HTR-8/SVneo (cell line): Measurements from ENCODE around the gene STIM2.
"Not testable (repeated sequence)": the region's sequence is repeated elsewhere in the genome, so short reads cannot be mapped to it uniquely, and the experiment has no call there.

ENCODE experiments used
- DNase-seq: peaks from one replicate; pipeline ENCODE4 v3.0.0; 2011; ENCODE audit warnings: low spot score, mixed read lengths; ENCODE audit not compliant: insufficient read length
- FAIRE-seq: peaks from 2 replicates; lab custom pipeline; 2011; peaks lifted over from hg19 to GRCh38; lab: Jason Lieb, UNC

STIM2 gene

DNA sequence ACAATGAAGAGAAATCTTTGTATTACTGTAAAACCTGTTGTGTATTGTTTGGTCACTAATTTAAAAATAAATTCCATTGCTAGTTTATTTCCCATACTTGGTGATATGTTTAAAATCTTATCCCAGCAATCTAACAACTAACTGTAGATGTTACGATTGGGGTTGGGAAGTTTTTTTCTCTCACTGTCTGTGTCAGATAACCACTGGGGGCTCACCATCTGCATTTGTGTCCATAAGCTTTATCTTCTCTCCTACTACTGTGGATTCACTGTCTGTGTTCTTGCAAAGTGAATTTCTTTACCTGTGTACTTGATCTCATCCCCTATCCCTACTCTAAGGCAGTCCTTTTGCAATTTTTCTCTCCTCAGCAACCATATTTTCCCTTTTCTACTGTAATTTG is 81.3 kb downstream of the STIM2 start:
- FAIRE-seq (no peak), DNase-seq (no peak)

DNA sequence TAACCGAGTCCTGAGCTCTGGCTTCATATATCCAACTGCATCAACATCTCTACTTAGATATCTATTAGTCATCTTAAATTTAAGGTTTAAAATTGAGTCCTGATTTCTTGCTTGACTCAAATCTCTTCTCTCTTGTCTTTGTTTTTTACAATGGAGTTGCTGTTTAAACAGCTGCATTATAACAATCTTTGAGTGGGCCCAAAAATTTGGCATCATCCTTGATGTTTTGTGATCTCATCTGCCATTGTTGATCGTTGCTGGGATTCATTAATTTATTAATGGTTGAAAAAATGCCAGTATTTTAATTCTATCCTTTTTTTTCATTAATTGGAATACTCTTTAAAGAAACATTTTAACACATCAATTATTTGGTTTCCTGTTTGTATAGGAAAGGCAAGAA is 82.2 kb downstream of the STIM2 start:
- FAIRE-seq (no peak), DNase-seq (no peak)

DNA sequence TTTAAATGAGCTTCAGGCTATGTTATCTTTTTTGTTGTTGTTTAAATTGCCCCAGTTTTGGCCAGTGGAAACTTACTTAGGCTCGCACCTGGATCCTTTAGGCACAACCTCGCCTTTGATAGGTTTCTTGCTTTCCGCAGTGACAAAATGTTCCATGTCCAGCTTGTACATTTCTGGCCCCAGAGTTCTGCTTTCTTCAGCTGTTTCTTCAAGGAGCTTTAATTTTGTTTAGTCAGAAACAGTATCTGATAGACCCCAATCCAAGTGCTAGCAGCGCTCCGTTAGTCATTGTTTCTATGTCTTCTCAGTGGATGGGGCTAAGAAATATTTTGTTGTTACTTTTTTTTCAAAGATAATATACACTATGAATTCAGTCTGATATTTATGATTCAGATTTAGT is 82.8 kb downstream of the STIM2 start:
- DNase-seq (no peak), FAIRE-seq (no peak)

DNA sequence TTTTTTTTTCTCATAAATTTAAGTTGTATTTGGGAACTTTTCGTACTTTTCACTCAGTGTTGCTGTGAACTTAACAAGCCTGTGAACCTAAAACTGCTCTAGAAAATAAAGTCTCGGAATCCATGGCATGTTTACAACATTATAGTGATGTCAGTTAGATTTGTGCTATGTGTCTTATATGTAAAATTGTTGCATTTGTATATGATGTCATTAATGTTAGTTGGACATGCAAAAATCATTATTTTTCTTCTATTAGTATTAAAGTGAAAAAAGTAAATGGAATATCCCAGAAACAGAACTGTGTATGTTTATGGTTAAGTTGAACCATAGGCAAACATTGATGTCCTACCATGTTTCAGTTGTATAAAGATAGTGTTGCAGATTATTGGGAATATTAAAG is 85.2 kb downstream of the STIM2 start:
- DNase-seq, result no peak

DNA sequence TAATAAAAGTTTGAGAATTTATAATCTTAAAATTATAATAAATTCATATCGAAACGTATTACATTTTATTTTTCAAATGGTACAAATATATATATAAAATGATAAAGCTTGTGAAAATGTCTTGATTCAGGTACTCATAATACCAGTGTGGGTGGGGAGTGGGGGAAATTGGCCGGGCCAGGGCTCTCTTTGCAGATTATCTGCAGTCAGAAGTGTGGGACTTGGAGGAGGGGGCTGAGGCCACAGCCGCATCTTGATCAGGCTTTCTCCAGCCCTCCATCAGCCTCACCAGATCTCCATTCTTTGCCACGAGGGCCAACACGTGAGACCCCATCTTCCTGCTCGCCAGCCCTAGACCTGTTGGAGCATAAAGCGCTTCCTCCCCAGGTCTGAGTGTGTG is 86.7 kb downstream of the STIM2 start:
- no peak for DNase-seq
- no peak for FAIRE-seq

More for the DNA sequence above, 85.2 kb downstream of the STIM2 start:
- FAIRE-seq, result no peak

DNA sequence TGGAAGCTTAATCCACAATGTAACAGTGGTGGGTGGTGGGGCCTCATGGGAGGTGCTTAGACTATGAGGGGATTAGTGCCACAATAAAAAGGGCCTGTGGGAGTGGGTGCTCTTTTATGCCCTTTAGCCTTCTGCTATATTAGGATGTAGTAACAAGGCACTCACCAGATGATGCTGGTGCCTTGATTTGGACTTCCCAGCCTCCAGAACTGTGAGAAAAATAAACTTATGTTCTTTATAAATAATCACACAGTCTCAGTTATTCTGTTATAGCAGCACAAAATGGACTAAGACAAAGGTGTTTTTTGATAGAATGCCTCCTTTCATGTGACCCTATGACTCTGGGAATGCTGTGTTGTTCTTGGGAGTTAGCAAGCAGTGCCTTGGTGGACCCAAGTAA is 89.8 kb downstream of the STIM2 start:
- DNase-seq, result no peak
- no peak for FAIRE-seq

DNA sequence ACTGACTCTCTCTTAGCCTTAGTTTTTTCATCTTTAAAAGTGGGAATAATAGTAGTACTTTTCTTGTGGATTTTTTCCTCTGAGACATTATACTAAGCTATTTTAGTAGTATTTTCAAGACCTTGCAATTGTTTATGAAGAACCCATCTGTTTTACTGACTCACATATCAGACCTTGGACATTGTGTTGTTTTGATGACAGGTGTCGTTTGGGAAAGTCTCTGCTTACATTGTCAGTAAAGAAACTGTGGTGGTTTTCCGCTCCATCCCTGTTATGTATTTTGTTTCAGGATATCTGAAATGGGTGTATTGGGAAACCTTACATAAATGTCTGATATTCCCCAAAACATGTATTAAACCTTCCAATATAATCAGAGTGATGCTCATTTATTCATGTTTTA is 92.2 kb downstream of the STIM2 start:
- no peak for FAIRE-seq
- DNase-seq, result no peak

DNA sequence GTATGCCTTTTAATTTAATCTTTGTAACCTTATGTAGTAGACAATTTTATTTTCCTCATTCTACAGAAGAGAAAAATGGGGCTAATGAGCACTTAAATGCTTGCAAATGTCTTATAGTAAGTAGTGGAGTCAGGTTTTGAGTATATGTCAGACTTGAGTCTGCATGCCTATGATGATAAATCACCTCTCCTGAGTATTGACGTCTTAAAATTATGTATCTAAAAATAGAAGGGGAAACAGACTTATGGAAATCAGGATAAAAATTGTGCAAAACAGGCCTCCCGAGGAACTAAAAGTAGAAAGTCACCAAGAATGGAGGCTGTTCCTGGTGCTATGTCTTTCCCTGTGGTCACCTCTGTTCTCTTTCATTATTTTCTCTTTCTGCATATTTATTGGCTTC is 92.7 kb downstream of the STIM2 start:
- DNase-seq (no peak), FAIRE-seq (no peak)

DNA sequence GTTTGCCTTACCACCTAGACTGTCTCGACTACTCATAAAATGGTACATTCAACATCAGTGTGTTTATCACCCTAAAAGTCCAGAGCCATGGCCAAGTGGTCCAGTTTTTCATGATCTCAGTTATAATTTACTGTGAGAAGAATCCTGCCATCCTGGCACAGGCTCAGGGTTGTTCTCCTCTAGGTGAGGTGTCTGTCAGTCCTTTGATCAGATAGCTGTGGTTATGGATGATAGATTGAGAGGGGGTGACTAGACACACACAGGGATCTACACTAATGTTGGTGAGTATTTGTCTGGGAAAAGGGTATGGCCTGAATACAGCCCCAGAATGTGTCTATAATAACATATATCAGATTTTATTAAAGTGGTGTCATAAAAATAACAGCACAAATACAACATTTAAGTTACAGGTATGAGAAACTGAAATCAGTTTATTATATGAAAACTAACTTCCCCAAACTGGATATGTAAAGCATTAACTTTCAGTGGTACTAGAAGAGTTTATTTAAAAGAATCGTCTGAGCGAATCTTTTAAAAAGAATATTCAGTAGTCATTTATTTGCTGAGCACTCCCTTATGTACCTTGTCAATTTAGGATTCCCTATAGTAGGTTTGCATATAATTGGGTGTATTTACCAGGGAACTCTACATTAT is 93.3 kb downstream of the STIM2 start:
- FAIRE-seq, result no peak
- no peak for DNase-seq

DNA sequence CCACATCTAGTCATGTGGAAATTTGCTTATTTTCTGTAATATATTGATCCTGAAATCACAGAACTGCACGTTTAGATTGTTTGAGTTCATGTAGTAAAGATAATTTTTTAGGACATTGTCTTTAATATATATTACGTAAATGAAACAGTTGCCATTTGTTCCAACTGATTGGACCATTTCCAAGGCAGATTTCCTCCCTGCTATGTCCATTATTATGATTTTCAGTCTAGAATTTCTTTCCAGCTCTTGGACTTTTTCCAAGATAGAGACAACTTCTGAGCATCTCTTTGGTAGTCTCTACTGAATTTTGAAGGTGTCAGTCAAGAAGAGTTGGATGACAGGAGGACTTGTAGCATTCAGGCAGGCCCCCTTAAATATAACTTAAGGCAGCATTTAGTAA is 94.6 kb downstream of the STIM2 start:
- FAIRE-seq, result no peak

DNA sequence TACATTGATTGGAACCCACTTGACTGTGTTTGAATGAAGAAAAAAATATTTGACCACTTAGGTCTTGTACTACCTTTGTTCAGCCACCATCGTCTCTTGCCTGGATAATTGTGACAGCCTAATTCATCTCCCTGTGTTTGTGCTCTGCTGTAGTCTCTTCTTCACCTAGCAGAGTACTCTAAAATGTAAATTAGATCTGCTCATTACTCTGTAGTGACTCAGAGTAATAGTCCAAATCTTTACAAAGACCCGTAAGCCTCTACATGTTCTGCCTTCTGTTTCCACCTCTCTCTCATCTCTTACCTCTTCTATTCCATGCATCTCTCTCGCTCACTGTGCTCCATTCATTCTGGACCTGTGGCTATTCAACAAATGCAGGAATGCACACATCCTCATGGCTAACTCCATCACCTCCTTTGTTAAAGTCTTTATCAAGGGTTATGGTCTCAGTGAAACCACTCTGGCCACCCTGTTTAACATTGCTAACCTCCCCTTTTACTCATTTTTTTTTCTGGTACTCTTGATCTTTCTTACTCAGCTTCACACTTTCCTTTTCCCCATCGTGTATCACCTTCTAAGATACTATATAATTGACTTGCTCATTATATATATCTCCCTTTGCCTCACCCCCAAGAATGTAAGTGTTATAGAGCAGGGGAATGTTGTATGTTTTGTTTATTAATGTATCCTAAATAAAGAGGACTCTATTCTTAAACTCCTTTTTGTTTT is 98.4 kb downstream of the STIM2 start:
- DNase-seq, result no peak
- no peak for FAIRE-seq

More for the DNA sequence above, 94.6 kb downstream of the STIM2 start:
- no peak for DNase-seq

DNA sequence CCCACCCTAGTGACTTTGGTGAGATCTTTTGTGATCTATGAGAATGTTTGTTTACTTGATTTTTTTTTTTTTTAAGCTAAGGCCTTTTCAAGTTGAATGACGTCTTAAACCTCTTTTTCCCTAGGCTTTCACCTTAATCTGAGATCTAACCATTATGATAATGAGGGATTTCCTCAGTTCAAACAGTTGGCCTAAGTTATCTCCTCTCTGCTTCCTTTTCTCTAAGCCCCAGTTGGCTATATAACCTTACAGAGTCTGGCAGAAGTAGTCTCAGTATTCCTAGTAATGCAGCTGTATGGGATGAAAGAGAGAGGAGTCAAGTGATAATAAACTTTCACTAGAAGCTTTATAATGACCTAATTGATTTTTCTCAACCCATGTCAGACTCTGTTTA is 99.0 kb downstream of the STIM2 start:
- FAIRE-seq, result no peak

DNA sequence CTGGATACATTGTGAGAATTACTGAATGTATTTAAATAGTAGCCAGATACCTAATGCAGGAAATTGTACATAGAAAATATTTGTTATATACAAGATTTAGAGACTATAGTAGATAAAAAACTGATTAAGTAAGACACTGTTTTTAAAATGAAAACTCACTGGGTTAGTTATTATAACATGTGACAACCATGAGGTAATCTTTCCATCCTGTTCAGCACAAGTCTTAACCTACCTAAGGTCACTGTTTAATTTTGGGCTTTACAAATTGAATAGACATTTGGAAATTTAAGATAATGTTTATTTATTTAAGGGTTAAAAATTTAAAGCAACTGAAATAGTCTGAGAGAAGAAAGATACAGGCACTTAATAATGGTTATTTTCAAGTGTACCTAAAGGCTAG is 102.1 kb downstream of the STIM2 start:
- no peak for FAIRE-seq
- DNase-seq, result no peak

More for the DNA sequence above, 99.0 kb downstream of the STIM2 start:
- no peak for DNase-seq

DNA sequence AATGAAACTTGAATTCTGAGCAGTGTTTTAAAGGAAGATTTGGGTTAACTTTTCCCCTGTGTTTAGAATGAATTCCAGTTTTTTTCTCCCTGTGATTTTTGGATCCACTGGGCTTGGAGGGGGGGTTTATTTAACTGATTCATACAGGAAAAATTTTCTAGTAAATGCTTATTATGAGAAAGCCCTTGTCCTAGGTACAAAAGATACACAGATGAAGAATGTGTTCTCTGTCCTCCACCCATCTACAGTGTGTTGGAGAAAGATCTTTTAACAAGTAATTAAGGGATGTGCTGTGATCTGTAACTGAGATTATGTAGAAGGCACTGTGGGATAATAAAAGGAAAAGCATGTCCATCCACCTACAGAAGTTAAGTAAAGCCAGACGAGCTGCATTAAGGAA is 103.9 kb downstream of the STIM2 start:
- FAIRE-seq (peak; percentile 4), DNase-seq (no peak)

DNA sequence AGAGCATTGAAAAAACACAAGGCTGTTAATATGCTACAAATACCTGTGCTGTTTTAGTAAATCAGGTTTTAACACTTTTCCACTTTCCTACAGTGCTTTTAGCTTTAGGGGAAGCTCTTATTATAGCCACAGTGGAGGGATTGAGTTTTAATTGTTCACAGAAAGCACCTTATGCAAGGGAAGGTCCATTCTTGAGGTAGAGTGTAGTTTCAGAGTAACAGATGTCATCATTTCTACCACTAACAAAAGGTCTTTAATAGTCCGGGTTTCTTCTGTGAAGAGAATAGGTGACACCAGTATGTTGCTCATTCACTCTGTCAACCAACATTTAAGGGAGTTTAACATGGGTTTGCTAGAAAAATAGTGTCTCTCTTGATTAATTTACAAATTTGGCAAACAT is 104.4 kb downstream of the STIM2 start:
- FAIRE-seq (no peak), DNase-seq (no peak)

DNA sequence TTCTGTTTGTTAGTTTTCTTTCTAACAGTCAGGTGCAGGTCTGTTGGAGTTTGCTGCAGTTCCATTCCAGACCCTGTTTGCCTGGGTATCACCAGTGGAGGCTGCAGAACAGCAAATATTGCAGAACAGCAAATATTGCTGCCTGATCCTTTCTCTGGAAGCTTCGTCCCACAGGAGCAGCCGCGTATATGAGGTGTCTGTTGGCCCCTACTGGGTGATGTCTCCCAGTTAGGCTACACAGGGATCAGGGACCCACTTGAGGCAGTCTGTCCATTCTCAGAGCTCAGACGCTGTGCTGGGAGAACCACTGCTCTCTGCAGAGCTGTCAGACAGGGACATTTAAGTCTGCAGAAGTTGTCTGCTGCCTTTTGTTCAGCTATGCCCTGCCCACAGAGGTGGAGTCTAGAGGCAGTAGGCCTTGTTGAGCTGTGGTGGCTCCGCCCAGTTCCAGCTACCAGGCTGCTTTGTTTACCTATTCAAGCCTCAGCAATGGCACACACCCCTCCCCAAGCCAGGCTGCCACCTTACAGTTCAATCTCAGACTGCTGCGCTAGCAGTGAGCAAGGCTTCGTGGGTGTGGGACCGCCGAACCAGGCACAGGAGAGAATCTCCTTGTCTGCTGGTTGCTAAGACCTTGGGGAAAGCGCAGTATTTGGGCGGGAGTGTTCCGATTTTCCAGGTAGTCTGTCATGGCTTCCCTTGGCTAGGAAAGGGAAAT is 115.0 kb downstream of the STIM2 start:
- not testable (repeated sequence) for DNase-seq, FAIRE-seq

DNA sequence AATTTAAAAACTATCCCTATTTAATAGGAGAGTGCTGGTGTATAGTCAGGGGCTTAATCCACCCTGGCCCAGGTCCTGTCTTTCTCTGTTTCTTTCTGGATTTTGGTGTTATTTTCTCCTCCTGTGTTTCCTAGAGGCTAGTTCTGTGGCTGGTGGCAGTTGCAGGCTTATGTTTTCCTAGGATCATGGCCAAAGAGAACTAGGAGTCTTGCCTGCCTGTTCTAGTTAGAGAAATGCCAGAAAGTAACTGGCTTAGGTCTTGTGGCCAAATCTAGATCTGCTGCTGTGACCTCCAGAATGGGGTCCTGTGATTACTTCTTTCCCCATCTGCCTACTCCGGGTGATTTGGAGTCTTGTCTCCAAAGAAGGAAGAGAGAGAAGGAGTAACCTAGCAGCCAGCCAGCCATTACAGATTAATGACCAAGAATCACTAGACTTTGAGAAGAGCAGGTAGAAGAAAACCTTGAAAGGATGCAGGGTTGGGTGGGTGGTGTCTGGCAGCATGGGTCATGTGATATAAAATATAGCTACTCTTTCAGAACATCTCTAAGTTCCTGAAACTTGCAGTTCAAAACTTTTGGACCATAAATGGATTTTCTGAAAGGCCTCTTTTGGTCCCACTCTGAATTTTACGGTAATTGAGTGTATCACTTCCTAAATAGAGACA is 117.9 kb downstream of the STIM2 start:
- FAIRE-seq, result no peak

DNA sequence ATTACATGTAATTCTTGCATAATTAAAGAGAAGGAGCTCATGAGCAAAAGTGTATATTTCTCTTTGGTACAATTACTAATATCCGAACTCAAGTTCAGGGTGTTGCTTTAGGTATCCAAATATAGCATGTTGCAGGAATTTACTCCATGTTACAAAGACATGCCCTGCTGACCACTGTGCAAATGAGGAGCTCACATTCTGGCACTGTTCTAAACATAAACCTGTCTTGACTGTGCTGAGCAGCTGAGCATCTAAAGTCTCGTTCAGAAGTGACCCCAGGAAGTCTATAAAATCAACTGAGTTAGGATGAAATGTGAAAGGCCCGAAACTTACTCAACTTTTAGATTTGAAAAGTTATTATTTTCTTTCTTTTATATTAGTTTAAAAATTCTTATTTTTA is 124.3 kb downstream of the STIM2 start:
- FAIRE-seq (no peak), DNase-seq (no peak)

More for the DNA sequence above, 117.9 kb downstream of the STIM2 start:
- no peak for DNase-seq

DNA sequence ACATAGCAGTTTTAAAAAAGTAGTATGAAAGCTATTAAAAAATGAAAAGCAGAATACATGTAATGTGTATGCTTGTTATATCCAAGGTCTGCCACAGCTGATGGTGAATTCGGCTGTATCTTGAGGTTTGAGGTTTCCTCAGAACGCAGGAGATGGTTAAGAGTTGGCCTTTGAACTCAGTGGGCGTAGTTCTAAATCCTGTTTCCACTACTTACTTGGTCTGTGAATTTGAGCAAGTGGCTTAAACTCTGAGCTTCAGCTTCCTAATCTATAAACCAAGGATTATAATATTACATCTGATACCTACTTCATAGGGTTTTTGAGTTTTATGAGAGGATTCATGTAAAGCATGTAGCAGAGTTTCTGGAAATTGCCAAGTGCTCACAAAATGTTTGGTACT is 125.2 kb downstream of the STIM2 start:
- FAIRE-seq (no peak), DNase-seq (no peak)

DNA sequence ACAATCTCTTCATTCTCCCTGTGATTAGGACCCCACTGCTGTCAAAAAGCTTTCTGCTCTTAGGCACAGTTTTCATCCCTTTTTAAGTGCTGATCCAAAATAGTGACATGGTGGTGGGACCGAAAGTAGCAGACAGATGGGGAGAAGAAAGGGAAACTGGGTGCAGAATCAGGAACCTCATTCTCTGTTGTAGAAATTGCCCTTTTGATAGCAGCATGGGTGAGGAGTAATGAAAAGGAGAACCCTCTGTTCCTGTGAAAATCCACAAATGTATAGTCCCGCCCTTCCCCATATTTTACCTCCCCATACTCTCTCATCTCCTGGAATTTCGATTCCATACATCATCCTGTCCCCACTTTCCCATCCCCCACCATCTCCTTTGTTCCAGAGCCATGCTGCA is 126.5 kb downstream of the STIM2 start:
- FAIRE-seq, result no peak
- no peak for DNase-seq

DNA sequence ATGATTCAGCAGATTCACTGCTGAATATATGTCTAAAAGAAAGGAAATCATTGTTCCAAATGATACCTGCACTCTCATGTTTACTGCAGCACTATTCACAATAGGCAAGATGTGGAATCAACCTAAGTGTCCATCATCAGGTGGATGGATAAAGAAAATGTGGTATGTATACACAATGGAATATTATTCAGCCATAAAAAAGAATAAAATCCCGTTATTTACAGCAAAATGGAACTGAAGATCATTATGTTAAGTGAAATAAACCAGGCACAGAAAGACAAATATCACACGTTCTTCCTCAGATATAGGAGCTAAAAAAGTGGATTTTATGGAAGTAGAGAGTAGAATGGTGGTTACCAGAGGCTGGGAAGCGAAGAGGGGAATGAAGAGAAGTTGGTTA is 130.4 kb downstream of the STIM2 start:
- FAIRE-seq (no peak), DNase-seq (no peak)
